ENCODE results near the gene TNFRSF13B.
"Not testable (repeated sequence)": the region's sequence is repeated elsewhere in the genome, so short reads cannot be mapped to it uniquely, and the experiment has no call there.

TNFRSF13B gene

GRCh38 chr17:16926571-16927451 is 45.1 kb downstream of the TNFRSF13B start:
- DNase-seq (ENCODE audit: low spot score), result no peak

DNA sequence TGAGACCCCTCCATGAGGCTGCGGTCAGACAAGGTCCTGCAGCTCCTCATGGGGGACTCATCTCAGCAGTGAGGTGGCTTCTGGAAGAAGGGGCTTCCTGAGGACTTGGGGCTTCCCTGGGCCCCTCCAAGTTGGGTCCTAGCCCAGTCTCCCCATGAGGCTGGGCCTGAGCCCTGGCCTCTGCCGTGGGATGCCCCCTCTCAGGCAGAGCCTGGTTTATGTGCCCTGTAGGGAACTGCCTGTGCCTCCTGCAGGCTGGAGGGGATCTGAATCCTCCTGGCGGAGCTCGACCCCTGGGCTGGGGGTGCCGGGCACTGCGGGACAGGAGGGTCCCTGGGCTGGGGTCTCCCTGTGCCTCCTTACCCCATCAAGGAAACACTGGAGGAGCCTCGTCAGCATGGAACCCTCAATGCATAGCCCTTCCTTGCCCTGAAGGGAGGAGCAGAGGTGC is 45.8 kb downstream of the TNFRSF13B start:
- no peak for DNase-seq (ENCODE audit: low spot score)

GRCh38 chr17:16925461-16926060 is 46.4 kb downstream of the TNFRSF13B start:
- no peak for DNase-seq (ENCODE audit: low spot score)

DNA sequence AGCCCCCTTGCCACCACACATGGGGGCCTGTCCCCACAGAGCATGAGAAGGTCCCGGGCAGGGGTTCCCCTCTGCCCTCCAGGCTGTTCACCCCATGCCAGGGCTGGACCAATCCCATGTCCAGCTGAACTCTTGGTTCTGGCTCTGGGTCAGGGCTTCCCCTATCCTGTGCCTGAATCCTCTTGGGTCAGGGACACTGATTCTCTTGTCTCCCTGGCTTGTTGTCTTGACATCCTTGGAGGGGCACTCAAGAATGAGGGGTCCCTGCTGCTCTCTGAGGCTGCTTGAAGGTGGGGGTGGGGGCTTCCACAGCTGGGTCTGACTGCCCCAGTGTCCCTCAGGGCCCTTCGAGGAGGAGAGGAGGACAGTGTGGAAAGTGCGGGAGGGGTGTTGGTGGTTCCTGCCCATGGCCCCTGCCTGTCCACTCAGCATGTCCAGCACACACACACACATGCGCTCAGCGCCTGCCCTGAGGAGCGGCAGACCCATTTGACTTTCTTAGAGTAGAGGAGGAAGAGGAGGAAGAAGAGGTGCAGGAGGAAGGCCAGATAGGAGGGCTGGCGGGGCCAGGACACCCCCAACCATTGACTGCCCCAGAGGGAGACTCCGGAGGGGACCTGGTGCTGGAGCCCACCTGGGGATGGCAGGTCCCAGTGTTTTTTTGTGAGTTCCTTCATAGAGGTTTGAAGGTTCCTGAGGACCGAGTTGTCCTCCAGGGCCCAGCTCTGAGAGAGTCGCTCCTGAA is 47.0 kb downstream of the TNFRSF13B start:
- DNase-seq (ENCODE audit: low spot score), result no peak

- no peak for DNase-seq (ENCODE audit: low spot score)
Observed at GRCh38 chr17:16923904-16924695, 47.8 kb downstream of the TNFRSF13B start.

DNA sequence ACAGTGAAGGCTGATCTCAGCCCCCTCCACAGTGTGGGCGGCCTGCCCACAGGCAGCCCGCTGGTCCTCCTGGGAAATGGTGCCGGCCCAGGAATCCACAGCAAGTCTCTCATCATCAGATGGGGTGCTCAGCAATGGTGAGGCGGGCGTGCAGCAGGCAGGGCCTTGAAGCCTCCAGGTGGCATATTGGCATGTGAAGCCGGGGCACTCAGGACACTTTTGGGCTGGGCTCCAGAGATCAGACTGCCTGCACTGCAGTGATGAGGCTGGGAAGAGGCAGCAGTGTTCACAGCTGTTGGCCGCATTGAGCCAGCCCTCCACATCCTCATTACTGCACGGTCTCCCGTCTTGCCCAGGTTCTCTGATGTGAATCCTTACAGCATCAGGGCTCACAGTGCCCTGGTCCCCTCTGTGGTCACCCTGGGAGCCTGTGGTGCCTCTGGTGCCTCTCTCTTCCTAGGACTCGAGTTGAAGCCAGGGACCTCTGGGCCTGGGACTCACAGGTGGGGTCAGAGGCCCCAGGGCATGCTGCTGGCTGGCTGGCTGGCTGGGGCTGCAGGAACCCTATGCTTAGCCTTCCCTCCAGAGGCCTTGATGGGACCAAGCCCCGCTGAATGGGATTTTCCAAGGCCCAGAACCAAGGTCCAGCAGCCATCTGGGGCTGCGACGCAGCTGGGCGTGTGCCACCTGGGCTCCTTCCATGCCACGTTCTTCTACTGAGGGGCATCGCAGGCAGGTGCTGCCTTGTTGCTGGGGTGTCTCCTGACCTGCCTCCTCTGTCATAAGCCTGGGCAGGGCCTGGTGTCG is 48.6 kb downstream of the TNFRSF13B start:
- DNase-seq (ENCODE audit: low spot score), result no peak

- DNase-seq (ENCODE audit: low spot score), result no peak
Observed at GRCh38 chr17:16922386-16923096, 49.4 kb downstream of the TNFRSF13B start.

DNA sequence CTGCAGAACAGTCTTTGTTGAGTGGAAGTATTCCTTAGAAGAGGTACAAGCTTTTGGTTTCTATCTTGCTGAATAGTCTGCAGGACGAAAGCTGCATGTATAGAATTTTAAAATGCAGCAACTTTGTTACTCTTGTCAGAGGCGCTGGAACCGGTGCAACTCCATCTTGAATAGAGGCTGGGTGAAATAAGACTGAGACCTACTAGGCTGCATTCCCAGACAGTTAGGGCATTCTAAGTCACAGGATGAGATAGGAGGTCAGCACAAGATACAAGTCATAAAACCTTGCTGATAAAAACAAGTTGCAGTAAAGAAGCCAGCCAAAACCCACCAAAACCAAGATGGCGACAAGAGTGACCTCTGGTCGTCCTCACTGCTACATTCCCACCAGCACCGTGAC is 50.5 kb downstream of the TNFRSF13B start:
- not testable (repeated sequence) for DNase-seq (ENCODE audit: low spot score)

- DNase-seq (ENCODE audit: low spot score), result no peak
Observed at GRCh38 chr17:16920628-16921020, 51.3 kb downstream of the TNFRSF13B start.

GRCh38 chr17:16919663-16920627 is 52.0 kb downstream of the TNFRSF13B start:
- no peak for DNase-seq (ENCODE audit: low spot score)

GRCh38 chr17:16918443-16918842 is 53.5 kb downstream of the TNFRSF13B start:
- no peak for DNase-seq (ENCODE audit: low spot score)

- no peak for DNase-seq (ENCODE audit: low spot score)
Observed at GRCh38 chr17:16917671-16918394, 54.1 kb downstream of the TNFRSF13B start.

GRCh38 chr17:16916557-16916920 is 55.4 kb downstream of the TNFRSF13B start:
- no peak for DNase-seq (ENCODE audit: low spot score)

DNA sequence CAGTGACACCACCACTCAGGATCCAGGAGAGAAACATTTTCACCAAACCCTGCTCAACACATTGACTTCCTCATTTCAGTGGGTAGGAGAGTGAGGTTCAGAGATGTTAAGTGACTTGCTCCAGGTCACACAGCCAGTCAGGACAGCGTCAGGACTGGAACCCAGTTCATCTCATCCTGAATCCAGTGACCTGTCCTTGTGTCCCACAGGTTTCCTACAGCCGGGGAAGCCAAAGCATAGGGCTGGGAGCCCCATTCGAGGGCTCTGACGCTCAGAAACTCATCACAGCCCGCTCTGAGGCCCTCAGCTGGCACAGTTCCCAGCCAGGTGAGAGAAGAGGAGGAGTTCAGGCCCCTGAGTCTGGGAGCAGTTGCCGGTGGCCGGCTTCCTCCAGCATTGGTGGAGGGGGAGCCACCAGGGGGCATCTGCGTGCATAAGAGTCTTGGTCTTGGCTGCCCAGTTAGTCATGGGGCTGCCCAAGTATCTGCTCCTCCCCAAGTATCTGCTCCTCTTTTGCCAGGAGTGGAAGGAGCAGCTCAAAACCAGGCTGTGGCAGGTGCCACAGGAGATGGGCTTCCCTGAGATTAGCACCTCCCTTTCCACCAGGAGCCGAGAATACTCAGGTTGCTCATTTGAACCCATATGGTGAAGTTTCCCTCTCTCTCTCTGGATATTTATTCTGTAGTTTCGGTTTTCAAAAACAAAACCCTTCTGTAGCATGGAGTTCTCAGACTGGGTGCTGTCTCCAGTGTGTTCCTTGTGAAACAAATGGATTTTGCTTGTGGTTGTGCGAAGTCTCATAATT is 56.0 kb downstream of the TNFRSF13B start:
- peak; percentile 19 for DNase-seq (ENCODE audit: low spot score)

- no peak for DNase-seq (ENCODE audit: low spot score)
Observed at GRCh38 chr17:16913463-16913862, 58.5 kb downstream of the TNFRSF13B start.

GRCh38 chr17:16912021-16912962 is 59.6 kb downstream of the TNFRSF13B start:
- no peak for DNase-seq (ENCODE audit: low spot score)
